Esophagus muscularis mucosa (tissue), 4 donors: Measurements from ENCODE around the gene CRYBA2. TPM values are rescaled to one million over a fixed set of nuclear protein-coding genes. Genes with fewer than 3 reads are reported as not detected.

Source experiments
- DNase-seq: peaks from one replicate; pipeline ENCODE4 v3.0.0-alpha.2; 2017; ENCODE audit errors: extremely low spot score
- H3K27ac ChIP-seq, 4 donors: fragments of 200-600 bp; sonication (generic); replicated peaks in 1 of 4; 1 replicate in 3 of 4; 2 replicates in 1 of 4; pipeline ENCODE4 v1.5.1; 2016 to 2019; ENCODE audit warnings: mild to moderate bottlenecking in 1 of 4
- H3K27me3 ChIP-seq, 4 donors: fragments of 200-600 bp; sonication (generic); one replicate each; pipeline versions ENCODE4 v1.5.1 to v1.6.0; 2016 to 2019
- H3K36me3 ChIP-seq, 4 donors: fragments of 200-600 bp; sonication (generic); one replicate each; pipeline ENCODE4 v1.5.1; 2016 to 2019
- H3K4me1 ChIP-seq, 4 donors: fragments of 200-600 bp; sonication (generic); one replicate each; pipeline ENCODE4 v1.5.1; 2016 to 2019
- H3K4me3 ChIP-seq, 4 donors: fragments of 200-600 bp; sonication (generic); 1 replicate in 2 of 4; 2 replicates in 2 of 4; pipeline ENCODE4 v1.5.1; 2016 to 2019; ENCODE audit warnings: mild to moderate bottlenecking in 4 of 4, moderate library complexity in 1 of 4
- H3K9me3 ChIP-seq, 4 donors: fragments of 200-600 bp; sonication (generic); 1 replicate in 3 of 4; 2 replicates in 1 of 4; pipeline ENCODE4 v1.5.1; 2016 to 2019
- EP300 ChIP-seq: sonication (generic); formaldehyde crosslinking; IDR thresholded peaks from one replicate; pipeline ENCODE4 v1.6.1; 2017; ENCODE audit warnings: antibody characterized with exemption
- POLR2A ChIP-seq: fragments of 450-650 bp; IDR thresholded peaks from one replicate; pipeline ENCODE4 v1.6.1; 2017; ENCODE audit warnings: antibody characterized with exemption, moderate library complexity, mild to moderate bottlenecking, low read depth
- POLR2AphosphoS5 ChIP-seq, 2 donors: sonication (generic); formaldehyde crosslinking; IDR thresholded peaks; one replicate each; pipeline ENCODE4 v1.6.1; 2017; ENCODE audit warnings: antibody characterized with exemption in 2 of 2
- WGBS: methylation state at CpG from one replicate; pipeline ENCODE4 v1.1.5; 2018; 5-methylcytosine and 5-hydroxymethylcytosine counted together
- intact Hi-C: fragments of 100-400 bp; cut with DNase I; formaldehyde crosslinking; loops from one replicate; pipeline ENCODE4 v1.15.1; 2023
- total RNA-seq, 4 donors: library from RNA; depleted of rRNA; stranded (reverse); fragments of >200 nt; gene quantifications; one replicate each; pipeline versions ENCODE4 v1.1.0 to v1.2.1, GENCODE V29; 2016
- TF ChIP-seq, protein P1 (sequence below), 3 experiments: fragments of 200-600 bp in 2 of 3; fragments of 450-650 bp in 1 of 3; sonication (generic) in 2 of 3; IDR thresholded peaks; one replicate each; pipeline ENCODE4 v1.5.1; 2017 to 2019; ENCODE audit warnings: antibody characterized with exemption in 3 of 3, mild to moderate bottlenecking in 2 of 3, moderate library complexity in 1 of 3

Gene CRYBA2
- total RNA-seq, 4 donors from 2014 or later = not detected

DNA sequence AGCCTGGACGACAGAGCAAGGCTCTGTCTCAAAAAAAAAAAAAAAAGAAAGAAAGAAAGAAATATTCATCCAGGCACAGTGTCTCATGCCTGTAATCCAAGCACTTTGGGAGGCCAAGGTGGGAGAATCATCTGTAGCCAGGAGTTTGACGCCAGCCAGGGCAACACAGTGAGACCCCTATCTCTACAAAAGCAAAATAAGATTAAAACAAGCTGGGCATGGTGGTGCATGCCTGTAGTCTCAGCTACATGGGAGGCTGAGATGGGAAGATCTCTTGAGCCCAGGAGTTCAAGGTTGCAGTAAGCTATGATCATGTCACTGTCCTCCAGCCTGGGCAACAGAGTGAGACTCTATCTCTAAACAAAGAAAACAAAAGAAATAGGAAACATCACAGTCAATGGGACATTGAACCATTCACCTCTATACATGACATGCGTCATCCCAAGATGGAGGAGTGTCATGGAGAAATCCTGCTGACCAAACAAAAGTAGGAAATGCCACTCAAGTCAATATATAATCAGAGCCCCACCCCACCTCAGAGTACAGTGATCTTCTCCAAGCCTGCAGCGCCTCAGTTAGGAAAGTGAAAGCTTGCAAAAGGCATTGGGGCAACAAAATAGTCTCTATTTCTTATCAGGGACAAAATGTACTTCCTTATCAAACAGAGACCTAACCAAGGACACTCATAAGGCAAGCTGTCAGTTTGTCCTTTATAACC lies 18.0 kb downstream of the CRYBA2 start:
- H3K9me3 ChIP-seq = peaks cover 0 to 2% (median 0%) of the 10 kb centered on the region in 4 donors
- no peak overlapping the region for H3K27ac ChIP-seq
- H3K4me3 ChIP-seq = no peak overlapping the region
- no peaks in the 10 kb centered on the region for H3K36me3 ChIP-seq
- TF ChIP-seq EP300 (no peak), POLR2A (no peak), POLR2AphosphoS5 (IDR thresholded peaks at IDR 0.05) (no peak)
- TF ChIP-seq, protein P1, sequence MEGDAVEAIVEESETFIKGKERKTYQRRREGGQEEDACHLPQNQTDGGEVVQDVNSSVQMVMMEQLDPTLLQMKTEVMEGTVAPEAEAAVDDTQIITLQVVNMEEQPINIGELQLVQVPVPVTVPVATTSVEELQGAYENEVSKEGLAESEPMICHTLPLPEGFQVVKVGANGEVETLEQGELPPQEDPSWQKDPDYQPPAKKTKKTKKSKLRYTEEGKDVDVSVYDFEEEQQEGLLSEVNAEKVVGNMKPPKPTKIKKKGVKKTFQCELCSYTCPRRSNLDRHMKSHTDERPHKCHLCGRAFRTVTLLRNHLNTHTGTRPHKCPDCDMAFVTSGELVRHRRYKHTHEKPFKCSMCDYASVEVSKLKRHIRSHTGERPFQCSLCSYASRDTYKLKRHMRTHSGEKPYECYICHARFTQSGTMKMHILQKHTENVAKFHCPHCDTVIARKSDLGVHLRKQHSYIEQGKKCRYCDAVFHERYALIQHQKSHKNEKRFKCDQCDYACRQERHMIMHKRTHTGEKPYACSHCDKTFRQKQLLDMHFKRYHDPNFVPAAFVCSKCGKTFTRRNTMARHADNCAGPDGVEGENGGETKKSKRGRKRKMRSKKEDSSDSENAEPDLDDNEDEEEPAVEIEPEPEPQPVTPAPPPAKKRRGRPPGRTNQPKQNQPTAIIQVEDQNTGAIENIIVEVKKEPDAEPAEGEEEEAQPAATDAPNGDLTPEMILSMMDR (IDR thresholded peaks at IDR 0.05) = no peak
- no peak for DNase-seq
- intact Hi-C loops = no loop called here
- WGBS = 76% methylated on average over 4 of the region's 4 CpGs
- H3K27me3 ChIP-seq = peaks cover 0 to 90% (median 19%) of the 10 kb centered on the region in 4 donors
- peaks cover 5 to 7% (median 7%) of the 10 kb centered on the region in 4 donors for H3K4me1 ChIP-seq

- 17% methylated on average over 1 of the region's 1 CpG for WGBS
- Histone ChIP-seq H3K27ac (no peak overlapping the region), H3K36me3 (no peaks in the 10 kb centered on the region), H3K27me3 (peaks cover 0 to 79% (median 4%) of the 10 kb centered on the region in 4 donors), H3K4me3 (no peak overlapping the region), H3K9me3 (peaks cover 0 to 4% (median 0%) of the 10 kb centered on the region in 4 donors), H3K4me1 (no peaks in the 10 kb centered on the region)
- no peak for DNase-seq
- TF ChIP-seq EP300 = no peak
- intact Hi-C loops = no loop called here
Observed at GRCh38 chr2:218970894-218971293, 22.3 kb downstream of the CRYBA2 start.

DNA sequence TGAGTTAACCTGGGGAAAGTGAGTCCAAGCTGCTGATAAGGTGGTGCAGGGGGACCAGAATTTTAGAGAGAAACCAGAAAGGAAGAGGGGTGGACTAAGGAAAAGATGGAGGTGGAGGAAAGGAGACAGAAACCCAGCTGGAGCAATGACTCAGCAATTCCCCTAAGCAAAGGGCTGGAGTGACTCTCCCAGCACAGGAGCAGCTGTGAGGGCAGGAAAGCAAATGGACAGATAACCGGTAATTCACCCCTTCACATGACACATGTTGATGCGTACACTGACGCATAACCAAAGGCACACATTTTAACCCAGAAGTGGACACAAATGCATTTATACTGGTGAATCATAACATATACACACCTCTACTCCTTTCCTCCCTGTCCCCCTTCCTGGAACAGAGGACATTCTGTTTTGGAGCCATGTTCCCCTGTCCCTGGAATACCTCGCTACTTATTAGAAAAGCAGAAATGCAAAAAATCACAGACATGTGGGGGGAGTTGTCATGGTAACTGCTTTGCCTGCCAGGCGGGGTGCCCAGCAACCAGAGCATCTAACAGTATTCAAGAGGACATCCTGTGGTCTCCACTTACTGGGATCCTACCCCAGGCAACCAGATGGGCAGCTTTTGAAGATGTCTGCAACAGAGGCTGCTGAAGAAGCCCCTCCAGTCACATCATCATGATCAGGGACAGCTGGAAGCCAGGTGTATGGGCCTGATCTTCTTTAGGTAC lies 29.0 kb downstream of the CRYBA2 start:
- Histone ChIP-seq H3K27me3 (peaks cover 0 to 89% (median 55%) of the 10 kb centered on the region in 4 donors), H3K36me3 (no peaks in the 10 kb centered on the region), H3K4me1 (peaks cover 0 to 42% (median 30%) of the 10 kb centered on the region in 4 donors), H3K9me3 (no peaks in the 10 kb centered on the region), H3K4me3 (no peak overlapping the region), H3K27ac (no peak overlapping the region)
- 33% methylated on average over 5 of the region's 5 CpGs for WGBS
- TF ChIP-seq EP300 (no peak), POLR2A (no peak), POLR2AphosphoS5 (IDR thresholded peaks at IDR 0.05) (no peak)
- TF ChIP-seq, protein P1 (IDR thresholded peaks at IDR 0.05) = no peak
- intact Hi-C loops = no loop called here
- DNase-seq = no peak

DNA sequence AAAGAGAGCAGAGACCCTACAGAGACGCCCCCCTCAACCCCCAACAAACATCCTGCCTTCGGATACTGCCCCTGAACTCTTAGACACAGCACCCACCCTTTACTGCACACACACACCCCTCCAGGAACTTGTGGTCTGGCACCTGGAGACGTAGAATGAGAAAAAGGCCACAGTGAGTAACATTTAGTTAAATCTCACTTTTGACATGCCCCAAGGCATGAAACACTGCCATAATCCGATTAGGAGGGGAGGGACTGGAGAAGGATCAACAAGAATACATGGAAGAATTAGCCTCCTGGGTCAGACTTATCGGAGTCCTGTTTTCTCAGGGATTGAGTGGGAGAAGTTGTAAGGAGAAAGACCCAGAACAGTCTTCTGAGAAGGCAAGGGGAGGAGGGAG lies 29.6 kb downstream of the CRYBA2 start:
- DNase-seq = no peak
- Histone ChIP-seq H3K36me3 (no peaks in the 10 kb centered on the region), H3K27me3 (peaks cover 0 to 89% (median 58%) of the 10 kb centered on the region in 4 donors), H3K4me1 (peaks cover 0 to 46% (median 33%) of the 10 kb centered on the region in 4 donors), H3K9me3 (no peaks in the 10 kb centered on the region), H3K27ac (no peak overlapping the region), H3K4me3 (no peak overlapping the region)
- intact Hi-C loops = no loop called here
- 11% methylated on average over 5 of the region's 5 CpGs for WGBS
- TF ChIP-seq POLR2A (no peak), POLR2AphosphoS5 (IDR thresholded peaks at IDR 0.05) (no peak), EP300 (no peak)
- TF ChIP-seq, protein P1 (IDR thresholded peaks at IDR 0.05) = no peak

GRCh38 chr2:218962859-218963492 lies 30.2 kb downstream of the CRYBA2 start:
- intact Hi-C loops = no loop called here

More at GRCh38 chr2:218962859-218963492, 30.2 kb downstream of the CRYBA2 start:
- Histone ChIP-seq H3K4me1 (peaks cover 0 to 46% (median 33%) of the 10 kb centered on the region in 4 donors), H3K27me3 (peaks cover 0 to 93% (median 58%) of the 10 kb centered on the region in 4 donors), H3K9me3 (no peaks in the 10 kb centered on the region), H3K36me3 (no peaks in the 10 kb centered on the region), H3K27ac (no peak overlapping the region), H3K4me3 (peak overlapping the region in 1 of 4 donors; percentile 3)
- TF ChIP-seq, protein P1 (IDR thresholded peaks at IDR 0.05) = no peak
- TF ChIP-seq POLR2A = no peak
- TF ChIP-seq EP300 = no peak
- TF ChIP-seq POLR2AphosphoS5 (IDR thresholded peaks at IDR 0.05) = no peak
- WGBS = 4% methylated on average over 35 of the region's 42 CpGs
- DNase-seq = no peak
